HepG2 (cell line): ENCODE results near the gene PPM1H. TPM values are rescaled to one million over a fixed set of nuclear protein-coding genes. Genes with fewer than 3 reads are reported as not detected.

Source experiments
- ATAC-seq: fragments of 200-7000 bp; cut with Tn5 transposase; 3 replicates; pipeline ENCODE4 v1.9.1; 2020; ENCODE audit warnings: mild to moderate bottlenecking, moderate library complexity
- BruUV-seq: library from RNA; stranded (reverse); fragments of 400-500 nt; replicated peaks from 2 replicates; lab custom pipeline; 2021; lab: Mats Ljungman, UMichigan
- CTCF ChIA-PET: fragments of 300-600 bp; formaldehyde crosslinking; extraction: SDS; loops from one replicate; lab custom pipeline; 2021; ENCODE audit warnings: low total read pairs, inconsistent platforms, low intra/inter-chr PET ratio; lab: Yijun Ruan, JAX
- POLR2A ChIA-PET: fragments of 350-600 bp; sonication (Branson Sonifier 250); formaldehyde crosslinking; loops from one replicate; lab custom pipeline; 2020; ENCODE audit warnings: antibody characterized with exemption, inconsistent platforms; lab: Yijun Ruan, JAX
- DNase-seq: peaks from one replicate; pipeline ENCODE4 v3.0.0-alpha.2; 2015; ENCODE audit warnings: low spot score
- FAIRE-seq: peaks from 3 replicates; lab custom pipeline; 2011; peaks lifted over from hg19 to GRCh38; lab: Jason Lieb, UNC
- H2AFZ ChIP-seq: one replicate; pipeline ENCODE4 v1.6.1; 2011; ENCODE audit warnings: low read length, inconsistent platforms
- H3K27ac ChIP-seq: fragments of 300-600 bp; 3 replicates; pipeline ENCODE4 v1.8.0; 2011; ENCODE audit warnings: mixed run types, mild to moderate bottlenecking, mixed read lengths, low read length, inconsistent platforms; ENCODE audit not compliant: insufficient read depth; ENCODE audit errors: extremely low read length
- H3K27me3 ChIP-seq, 2 experiments: fragments of 200-600 bp in 1 of 2; 2 replicates in 1 of 2; 3 replicates in 1 of 2; pipeline versions ENCODE4 v1.6.0 to v1.8.0; 2011; ENCODE audit warnings: low read length in 2 of 2, mild to moderate bottlenecking in 2 of 2, moderate library complexity in 2 of 2, inconsistent platforms in 1 of 2; ENCODE audit not compliant: insufficient read depth in 2 of 2, control insufficient read depth in 1 of 2
- H3K36me3 ChIP-seq, 2 experiments: fragments of 200-600 bp in 1 of 2; replicated peaks in 1 of 2; 2 replicates in 1 of 2; 3 replicates in 1 of 2; pipeline versions ENCODE4 v1.5.1 to v1.8.0; 2011; ENCODE audit warnings: low read length in 2 of 2, inconsistent platforms in 1 of 2; ENCODE audit not compliant: insufficient read depth in 2 of 2, control insufficient read depth in 1 of 2
- H3K4me1 ChIP-seq: 2 replicates; pipeline ENCODE4 v1.5.1; 2012; ENCODE audit warnings: low read length, inconsistent platforms; ENCODE audit not compliant: insufficient read depth
- H3K4me2 ChIP-seq: 2 replicates; pipeline ENCODE4 v1.6.0; 2011; ENCODE audit warnings: low read depth, low read length, inconsistent platforms
- H3K4me3 ChIP-seq, 3 experiments: fragments of 200-600 bp in 1 of 3; sonication (generic), shearing (Covaris generic) in 1 of 3; replicated peaks in 1 of 3; 2 replicates each; pipeline ENCODE4 v1.5.1; 2011 to 2016; ENCODE audit warnings: low read length in 3 of 3, inconsistent platforms in 2 of 3, low read depth in 2 of 3, mild to moderate bottlenecking in 2 of 3, control low read depth in 1 of 3, mixed read lengths in 1 of 3; ENCODE audit not compliant: insufficient read depth in 1 of 3
- H3K79me2 ChIP-seq: one replicate; pipeline ENCODE4 v1.6.1; 2011; ENCODE audit warnings: low read length, inconsistent platforms; ENCODE audit not compliant: insufficient read depth
- H3K9ac ChIP-seq: 2 replicates; pipeline ENCODE4 v1.6.0; 2011; ENCODE audit warnings: mild to moderate bottlenecking, low read depth, low read length, inconsistent platforms; ENCODE audit not compliant: insufficient read depth
- H3K9me3 ChIP-seq: 2 replicates; pipeline ENCODE4 v1.5.1; 2012; ENCODE audit warnings: mild to moderate bottlenecking, low read length
- H4K20me1 ChIP-seq: 2 replicates; pipeline ENCODE4 v1.6.0; 2011; ENCODE audit warnings: inconsistent platforms, mild to moderate bottlenecking, low read length, moderate library complexity; ENCODE audit not compliant: insufficient read depth
- CCAR2 ChIP-seq: fragments of 200-400 bp; formaldehyde crosslinking; optimal IDR thresholded peaks from 2 replicates; pipeline ENCODE3; 2018; ENCODE audit warnings: low read depth, mild to moderate bottlenecking, low read length, moderate library complexity
- CEBPG ChIP-seq: IDR thresholded peaks from 2 replicates; pipeline ENCODE4 v1.6.1; 2016
- EEA1 ChIP-seq: sonication (generic); formaldehyde crosslinking; IDR thresholded peaks from 2 replicates; pipeline ENCODE4 v1.5.1; 2020; ENCODE audit warnings: mild to moderate bottlenecking, missing genetic modification reagents, borderline replicate concordance
- GLMP ChIP-seq: sonication (generic); formaldehyde crosslinking; IDR thresholded peaks from 2 replicates; pipeline ENCODE4 v1.9.0; 2021; ENCODE audit warnings: missing genetic modification reagents, mild to moderate bottlenecking, borderline replicate concordance
- HMG20A ChIP-seq: IDR thresholded peaks from 2 replicates; pipeline ENCODE4 v1.6.1; 2016; ENCODE audit warnings: borderline replicate concordance
- MXI1 ChIP-seq: IDR thresholded peaks from 3 replicates; pipeline ENCODE4 v1.6.1; 2012; ENCODE audit warnings: low read depth, low read length, inconsistent platforms, borderline replicate concordance
- NCOR1 ChIP-seq: fragments of 200-600 bp; sonication (generic); IDR thresholded peaks from 2 replicates; pipeline ENCODE4 v1.7.0; 2017; ENCODE audit warnings: antibody characterized with exemption, low read length, borderline replicate concordance
- NFRKB ChIP-seq: fragments of 450-650 bp; IDR thresholded peaks from 2 replicates; pipeline ENCODE4 v1.6.1; 2017
- NR0B2 ChIP-seq: sonication (generic); formaldehyde crosslinking; IDR thresholded peaks from 2 replicates; pipeline ENCODE4 v1.4.0; 2020; ENCODE audit warnings: mild to moderate bottlenecking, missing genetic modification reagents
- ONECUT2 ChIP-seq: sonication (generic); formaldehyde crosslinking; IDR thresholded peaks from 2 replicates; pipeline ENCODE4 v1.4.0; 2020; ENCODE audit warnings: missing genetic modification reagents
- POLR2A ChIP-seq, 2 experiments: IDR thresholded peaks; 2 replicates each; pipeline ENCODE4 v1.6.1; 2011; ENCODE audit warnings: low read depth in 2 of 2, low read length in 2 of 2, mild to moderate bottlenecking in 1 of 2, moderate library complexity in 1 of 2; ENCODE audit not compliant: insufficient read depth in 1 of 2
- RXRB ChIP-seq: IDR thresholded peaks from 2 replicates; pipeline ENCODE4 v1.6.1; 2016; ENCODE audit warnings: borderline replicate concordance, missing genetic modification reagents, missing compliant biosample characterization
- SMAD1 ChIP-seq: sonication (generic); formaldehyde crosslinking; IDR thresholded peaks from 2 replicates; pipeline ENCODE4 v1.4.0; 2020; ENCODE audit warnings: missing genetic modification reagents, low read depth, mild to moderate bottlenecking, borderline replicate concordance
- SMAD3 ChIP-seq: sonication (generic); formaldehyde crosslinking; IDR thresholded peaks from 2 replicates; pipeline ENCODE4 v1.4.0; 2020; ENCODE audit warnings: missing genetic modification reagents
- ZNF282 ChIP-seq: fragments of 450-650 bp; IDR thresholded peaks from 2 replicates; pipeline ENCODE4 v1.6.1; 2018; ENCODE audit not compliant: partially characterized antibody
- ZNF563 ChIP-seq: sonication (generic); formaldehyde crosslinking; IDR thresholded peaks from 2 replicates; pipeline ENCODE4 v1.8.0; 2022; ENCODE audit warnings: mild to moderate bottlenecking, moderate library complexity, missing genetic modification reagents
- ZNF749 ChIP-seq: sonication (generic); formaldehyde crosslinking; IDR thresholded peaks from 2 replicates; pipeline ENCODE4 v1.8.0; 2022; ENCODE audit warnings: mild to moderate bottlenecking, missing genetic modification reagents, moderate library complexity, borderline replicate concordance
- ZNF772 ChIP-seq: sonication (generic); formaldehyde crosslinking; IDR thresholded peaks from 2 replicates; pipeline ENCODE4 v1.5.0; 2020; ENCODE audit warnings: mild to moderate bottlenecking, missing genetic modification reagents
- ZSCAN22 ChIP-seq: sonication (generic); formaldehyde crosslinking; IDR thresholded peaks from 2 replicates; pipeline ENCODE4 v1.4.0; 2020; ENCODE audit warnings: mild to moderate bottlenecking, missing genetic modification reagents
- WGBS: methylation state at CpG from one replicate; pipeline ENCODE4 v1.1.6; 2017; ENCODE audit warnings: low lambda C conversion rate; 5-methylcytosine and 5-hydroxymethylcytosine counted together
- in situ Hi-C: cut with HindIII; loops from 2 replicates; pipeline ENCODE4 v1.10.0; 2017; ENCODE audit warnings: low pct_unique_long_range_greater_than_20kb; ENCODE audit not compliant: extremely low pct_ligation_motif_present
- intact Hi-C: fragments of 100-400 bp; cut with micrococcal nuclease; formaldehyde crosslinking; loops from one replicate; pipeline ENCODE4 v1.10.0; 2022; ENCODE audit not compliant: unreplicated experiment
- polyA plus RNA-seq, 8 experiments: library from polyadenylated mRNA; depleted of rRNA in 3 of 8; stranded (reverse) in 7 of 8; unstranded in 1 of 8; fragments of >200 nt; fragmentation: Illumina TruSeq in 4 of 8; extraction: Trizol in 4 of 8; gene quantifications; 2 replicates each; pipeline versions ENCODE4 v1.2.1 to v1.2.3, GENCODE V29; 2011 to 2016; ENCODE audit warnings: low read depth in 4 of 8, missing spikeins in 1 of 8, mixed read lengths in 1 of 8; ENCODE audit not compliant: insufficient read depth in 1 of 8
- total RNA-seq, 5 experiments: library from RNA; depleted of rRNA; stranded (reverse); fragments of >200 nt; fragmentation: Illumina TruSeq; extraction: Trizol; gene quantifications; 2 replicates each; pipeline ENCODE4 v1.2.3, GENCODE V29; 2016; ENCODE audit warnings: low read depth in 1 of 5
- TF ChIP-seq, protein P1 (sequence below), 2 experiments: IDR thresholded peaks; 2 replicates each; pipeline ENCODE4 v1.6.1; 2011 to 2012; ENCODE audit warnings: low read length in 2 of 2, borderline replicate concordance in 1 of 2, low read depth in 1 of 2, mild to moderate bottlenecking in 1 of 2, moderate library complexity in 1 of 2

PPM1H gene
- total and polyA plus RNA-seq, 2 of the 13 experiments (the other 11 are each of a cell fraction or from before 2014, with no cell fraction given), result 29.1 to 38.1 TPM

DNA sequence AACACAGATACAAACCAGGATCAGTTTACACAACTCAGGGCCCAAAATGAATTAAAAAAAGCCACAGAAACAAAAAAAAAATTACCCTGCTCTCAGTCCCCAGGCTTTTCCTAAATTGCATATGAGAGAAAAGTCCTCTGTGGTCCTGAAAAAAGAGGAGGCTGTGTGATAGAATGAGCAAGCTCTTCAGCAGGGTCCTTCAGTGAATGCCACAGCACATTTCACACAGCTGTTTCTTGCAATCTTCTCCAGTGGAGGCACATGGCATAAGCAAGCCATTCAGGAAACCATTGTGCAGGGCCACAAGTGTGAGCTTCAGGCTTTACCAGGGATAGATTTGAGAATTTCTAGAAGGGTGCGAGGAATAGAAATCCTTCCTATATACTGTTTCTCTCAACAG lies 168.5 kb downstream of the PPM1H start:
- no peaks in the 10 kb centered on the region for H3K9me3 ChIP-seq
- 100% methylated on average over 1 of the region's 1 CpG for WGBS
- TF ChIP-seq ZNF282 (no peak), ZNF772 (no peak), SMAD1 (CRISPR knock-in tag) (no peak), EEA1 (CRISPR knock-in tag) (no peak), POLR2A (IDR thresholded peaks at IDR 0.05; ENCODE audit: insufficient read depth in 1 of 2, low read depth in 2 of 2, low read length in 2 of 2) (no peak), NFRKB (no peak), CEBPG (CRISPR knock-in tag) (no peak), CCAR2 (no peak), MXI1 (no peak), ZNF749 (CRISPR knock-in tag) (no peak), NCOR1 (no peak), RXRB (no peak), ONECUT2 (CRISPR knock-in tag) (no peak), GLMP (CRISPR knock-in tag) (no peak), ZSCAN22 (CRISPR knock-in tag) (no peak), SMAD3 (CRISPR knock-in tag) (no peak), HMG20A (no peak), NR0B2 (no peak), ZNF563 (CRISPR knock-in tag) (no peak)
- TF ChIP-seq, protein P1, sequence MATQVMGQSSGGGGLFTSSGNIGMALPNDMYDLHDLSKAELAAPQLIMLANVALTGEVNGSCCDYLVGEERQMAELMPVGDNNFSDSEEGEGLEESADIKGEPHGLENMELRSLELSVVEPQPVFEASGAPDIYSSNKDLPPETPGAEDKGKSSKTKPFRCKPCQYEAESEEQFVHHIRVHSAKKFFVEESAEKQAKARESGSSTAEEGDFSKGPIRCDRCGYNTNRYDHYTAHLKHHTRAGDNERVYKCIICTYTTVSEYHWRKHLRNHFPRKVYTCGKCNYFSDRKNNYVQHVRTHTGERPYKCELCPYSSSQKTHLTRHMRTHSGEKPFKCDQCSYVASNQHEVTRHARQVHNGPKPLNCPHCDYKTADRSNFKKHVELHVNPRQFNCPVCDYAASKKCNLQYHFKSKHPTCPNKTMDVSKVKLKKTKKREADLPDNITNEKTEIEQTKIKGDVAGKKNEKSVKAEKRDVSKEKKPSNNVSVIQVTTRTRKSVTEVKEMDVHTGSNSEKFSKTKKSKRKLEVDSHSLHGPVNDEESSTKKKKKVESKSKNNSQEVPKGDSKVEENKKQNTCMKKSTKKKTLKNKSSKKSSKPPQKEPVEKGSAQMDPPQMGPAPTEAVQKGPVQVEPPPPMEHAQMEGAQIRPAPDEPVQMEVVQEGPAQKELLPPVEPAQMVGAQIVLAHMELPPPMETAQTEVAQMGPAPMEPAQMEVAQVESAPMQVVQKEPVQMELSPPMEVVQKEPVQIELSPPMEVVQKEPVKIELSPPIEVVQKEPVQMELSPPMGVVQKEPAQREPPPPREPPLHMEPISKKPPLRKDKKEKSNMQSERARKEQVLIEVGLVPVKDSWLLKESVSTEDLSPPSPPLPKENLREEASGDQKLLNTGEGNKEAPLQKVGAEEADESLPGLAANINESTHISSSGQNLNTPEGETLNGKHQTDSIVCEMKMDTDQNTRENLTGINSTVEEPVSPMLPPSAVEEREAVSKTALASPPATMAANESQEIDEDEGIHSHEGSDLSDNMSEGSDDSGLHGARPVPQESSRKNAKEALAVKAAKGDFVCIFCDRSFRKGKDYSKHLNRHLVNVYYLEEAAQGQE (IDR thresholded peaks at IDR 0.05; ENCODE audit: borderline replicate concordance in 1 of 2, low read depth in 1 of 2, low read length in 2 of 2), result no peak
- H2AFZ ChIP-seq, result no peak overlapping the region
- no peak overlapping the region for H3K9ac ChIP-seq
- intact Hi-C loops, result no loop called here
- ATAC-seq (no peak), DNase-seq (no peak), FAIRE-seq (no peak)
- peaks cover 13 to 67% of the 10 kb centered on the region in 2 experiments for H3K36me3 ChIP-seq
- no peak overlapping the region for H3K4me3 ChIP-seq
- ChIA-PET POLR2A (no interaction called here), CTCF (no interaction called here)
- H4K20me1 ChIP-seq, result peaks cover 2% of the 10 kb centered on the region
- in situ Hi-C loops, result no loop called here
- H3K27me3 ChIP-seq, result no peaks in the 10 kb centered on the region
- H3K4me1 ChIP-seq, result peaks cover 21% of the 10 kb centered on the region
- H3K4me2 ChIP-seq, result no peak overlapping the region
- no TSS peak for BruUV-seq
- H3K79me2 ChIP-seq, result no peaks in the 10 kb centered on the region
- H3K27ac ChIP-seq, result no peak overlapping the region
